Thoracic aorta (tissue), 2 donors: ENCODE data around the gene RNF133. TPM values are rescaled to one million over a fixed set of nuclear protein-coding genes. Genes with fewer than 3 reads are reported as not detected.

Experiments
- ATAC-seq: fragments of 150-250 bp; one replicate; pipeline ENCODE4 v1.8.0; 2017; ENCODE audit warnings: low read depth; ENCODE audit not compliant: insufficient number of reproducible peaks, low FRiP score
- DNase-seq: peaks from one replicate; pipeline ENCODE4 v3.0.0-alpha.2; 2020; ENCODE audit warnings: low spot score
- H3K27ac ChIP-seq, 2 donors: fragments of 200-600 bp; sonication (generic); 1 replicate in 1 of 2; 2 replicates in 1 of 2; pipeline ENCODE4 v1.5.1; 2016; ENCODE audit warnings: mild to moderate bottlenecking in 2 of 2, moderate library complexity in 2 of 2
- H3K27me3 ChIP-seq: fragments of 200-600 bp; sonication (generic); replicated peaks from 2 replicates; pipeline ENCODE4 v1.6.0; 2016; ENCODE audit warnings: mild to moderate bottlenecking; ENCODE audit not compliant: insufficient read depth
- H3K36me3 ChIP-seq: fragments of 200-600 bp; sonication (generic); one replicate; pipeline ENCODE4 v1.5.1; 2016
- H3K4me1 ChIP-seq, 2 donors: fragments of 200-600 bp; sonication (generic); 1 replicate in 1 of 2; 2 replicates in 1 of 2; pipeline versions ENCODE4 v1.5.1 to v1.6.0; 2016; ENCODE audit warnings: low read depth in 2 of 2, mild to moderate bottlenecking in 1 of 2; ENCODE audit not compliant: control insufficient read depth in 1 of 2
- H3K4me3 ChIP-seq: fragments of 200-600 bp; sonication (generic); 2 replicates; pipeline ENCODE4 v1.5.1; 2016; ENCODE audit warnings: mild to moderate bottlenecking
- H3K9me3 ChIP-seq: fragments of 200-600 bp; sonication (generic); 2 replicates; pipeline ENCODE4 v1.5.1; 2016
- CTCF ChIP-seq: fragments of 200-600 bp; sonication (generic); IDR thresholded peaks from one replicate; pipeline ENCODE4 v1.5.1; 2019; ENCODE audit warnings: antibody characterized with exemption
- total RNA-seq, 2 donors: library from RNA; depleted of rRNA; stranded (reverse); fragments of >200 nt; gene quantifications; one replicate each; pipeline versions ENCODE4 v1.1.0 to v1.2.3, GENCODE V29; 2016

The RNF133 gene
- total RNA-seq, 2 donors from 2014 or later = 0.68 to 4.6 TPM

- no peaks in the 10 kb centered on the region for H3K4me1 ChIP-seq
- H3K9me3 ChIP-seq = no peaks in the 10 kb centered on the region
- no peaks in the 10 kb centered on the region for H3K36me3 ChIP-seq
- no peak for DNase-seq
- no peaks in the 10 kb centered on the region for H3K27me3 ChIP-seq
- TF ChIP-seq CTCF = no peak
- no peak overlapping the region for H3K27ac ChIP-seq
- ATAC-seq = no peak
- H3K4me3 ChIP-seq = no peak overlapping the region
Measured at GRCh38 chr7:122719010-122719578, 20.2 kb upstream of the RNF133 start.

- Histone ChIP-seq H3K4me3 (no peak overlapping the region), H3K9me3 (no peaks in the 10 kb centered on the region), H3K27me3 (no peaks in the 10 kb centered on the region), H3K36me3 (no peaks in the 10 kb centered on the region), H3K4me1 (no peaks in the 10 kb centered on the region), H3K27ac (no peak overlapping the region)
- TF ChIP-seq CTCF = no peak
- DNase-seq = no peak
- no peak for ATAC-seq
Measured at GRCh38 chr7:122717356-122718089, 18.6 kb upstream of the RNF133 start.

- no peak overlapping the region for H3K4me3 ChIP-seq
- no peaks in the 10 kb centered on the region for H3K36me3 ChIP-seq
- ATAC-seq (no peak), DNase-seq (no peak)
- H3K27ac ChIP-seq = no peak overlapping the region
- H3K9me3 ChIP-seq = no peaks in the 10 kb centered on the region
- no peaks in the 10 kb centered on the region for H3K27me3 ChIP-seq
- no peaks in the 10 kb centered on the region for H3K4me1 ChIP-seq
- TF ChIP-seq CTCF = no peak
Measured at GRCh38 chr7:122715183-122715582, 16.3 kb upstream of the RNF133 start.

- no peaks in the 10 kb centered on the region for H3K4me1 ChIP-seq
- H3K9me3 ChIP-seq = no peaks in the 10 kb centered on the region
- DNase-seq (no peak), ATAC-seq (no peak)
- H3K36me3 ChIP-seq = no peaks in the 10 kb centered on the region
- no peak for TF ChIP-seq CTCF
- no peak overlapping the region for H3K27ac ChIP-seq
- H3K4me3 ChIP-seq = no peak overlapping the region
- H3K27me3 ChIP-seq = no peaks in the 10 kb centered on the region
Measured at GRCh38 chr7:122710916-122711315, 12.0 kb upstream of the RNF133 start.

GRCh38 chr7:122709930-122710646 lies 11.2 kb upstream of the RNF133 start:
- Histone ChIP-seq H3K27me3 (no peaks in the 10 kb centered on the region), H3K4me3 (no peak overlapping the region)

More at GRCh38 chr7:122709930-122710646, 11.2 kb upstream of the RNF133 start:
- Histone ChIP-seq H3K4me1 (no peaks in the 10 kb centered on the region), H3K36me3 (no peaks in the 10 kb centered on the region), H3K27ac (no peak overlapping the region), H3K9me3 (no peaks in the 10 kb centered on the region)
- DNase-seq (no peak), ATAC-seq (no peak)
- no peak for TF ChIP-seq CTCF
